Middle frontal gyrus (tissue), 1 donor: ENCODE measurements around the gene UNC13D.

Experiments used
- DNase-seq: peaks from one replicate; pipeline ENCODE4 v3.0.0-alpha.2; 2015; ENCODE audit warnings: low spot score; ENCODE audit errors: extremely low spot score

The UNC13D gene

DNA sequence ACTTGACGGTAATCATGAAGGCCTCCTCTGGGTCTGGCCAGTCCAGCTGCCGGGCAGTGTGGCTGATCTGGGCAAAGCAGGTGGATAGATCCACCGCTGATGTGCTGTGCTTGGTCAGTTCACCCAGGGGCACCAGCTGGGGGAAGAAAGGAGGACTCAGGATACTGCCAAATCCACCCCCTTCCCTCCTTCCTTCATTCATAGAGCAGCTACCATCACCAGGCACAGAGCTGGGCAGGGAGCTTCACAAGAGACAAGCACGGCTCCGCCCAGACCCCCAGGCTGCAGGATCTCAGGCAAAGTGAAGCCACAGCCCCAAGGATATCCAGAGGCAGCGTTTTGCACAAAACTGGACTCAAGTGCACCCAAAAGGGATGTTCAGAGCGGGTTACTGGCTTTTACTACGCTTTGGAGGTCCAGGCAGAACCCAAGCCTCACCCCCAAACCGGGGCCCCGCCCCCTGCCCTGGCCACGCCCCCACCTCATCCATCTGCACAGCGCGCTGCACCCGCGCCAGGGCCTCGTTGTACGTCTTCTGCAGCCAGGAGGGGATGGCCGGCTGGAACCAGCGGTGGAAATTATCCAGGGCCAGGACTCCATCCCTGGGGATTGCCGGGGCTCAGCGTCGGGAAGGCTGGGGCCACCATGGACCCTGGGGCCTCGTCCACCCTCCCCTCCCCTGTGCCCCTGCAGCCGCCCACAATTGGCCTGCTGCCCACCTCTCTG is 9.1 kb downstream of the UNC13D start:
- no peak for DNase-seq

DNA sequence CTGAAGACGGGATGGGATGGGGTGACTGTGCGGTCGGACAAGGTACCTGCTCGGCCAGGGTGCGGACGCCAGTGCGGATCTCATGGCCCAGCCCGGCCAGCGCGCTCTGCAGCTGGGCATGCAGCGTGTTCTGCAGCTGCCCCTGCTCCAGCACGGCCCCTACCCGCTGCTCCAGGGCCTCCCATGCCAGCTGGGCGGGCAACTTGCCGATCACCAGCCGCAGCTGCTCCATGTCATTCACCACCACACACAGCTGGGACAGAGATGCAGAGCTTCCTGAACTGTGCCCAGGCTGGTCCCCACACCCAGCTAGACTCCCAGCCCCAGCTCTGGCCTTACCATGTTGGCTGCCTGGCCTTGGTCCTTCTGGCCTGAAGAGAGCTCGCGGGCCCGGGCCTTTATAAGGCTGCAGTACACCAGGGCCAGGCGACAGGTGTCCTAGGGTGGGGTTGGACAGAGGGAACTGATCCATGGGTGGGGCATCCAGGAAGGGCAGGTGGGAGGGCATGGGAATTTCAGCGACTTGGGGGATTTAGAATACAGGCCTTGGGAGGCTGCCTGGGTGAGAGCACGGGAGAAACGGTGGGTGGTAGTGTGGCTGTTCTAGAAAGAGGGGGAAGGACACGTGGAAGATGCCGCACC is 9.8 kb downstream of the UNC13D start:
- no peak for DNase-seq

DNA sequence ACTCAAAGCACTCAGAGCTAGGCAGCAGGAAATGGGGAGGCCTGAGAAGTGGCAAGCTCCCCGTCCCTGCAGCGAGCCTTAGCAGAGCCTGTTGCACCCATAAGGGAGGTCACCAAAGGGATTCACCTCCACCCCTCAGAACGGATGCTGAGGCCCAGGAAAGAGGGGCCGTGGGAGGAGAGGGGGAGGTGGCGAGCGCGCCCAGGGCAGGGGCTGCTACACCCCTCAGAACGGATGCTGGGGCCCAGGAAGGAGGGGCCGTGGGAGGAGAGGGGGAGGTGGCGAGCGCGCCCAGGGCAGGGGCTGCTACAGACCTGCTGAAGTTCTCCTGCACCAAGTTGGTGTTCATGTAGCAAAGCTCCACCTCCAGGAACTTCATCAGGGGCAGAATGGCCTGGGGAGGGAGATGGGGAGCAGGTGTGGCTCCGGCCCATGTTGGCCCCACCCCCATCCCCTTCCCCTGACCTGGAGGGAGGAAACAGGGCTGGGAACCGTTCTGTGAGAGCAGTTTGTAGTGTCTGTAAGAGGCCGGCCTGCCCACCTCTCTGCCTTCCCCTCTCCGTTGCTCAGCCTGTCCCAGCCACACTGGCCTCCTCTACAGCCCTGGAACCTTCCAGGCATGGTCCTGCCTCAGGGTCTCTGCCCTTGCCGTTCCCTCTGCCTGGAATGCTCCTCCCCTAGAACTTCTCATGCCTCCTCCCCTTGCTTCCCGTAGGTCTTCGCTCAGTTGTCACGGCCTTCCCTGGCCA is 11.4 kb downstream of the UNC13D start:
- no peak for DNase-seq

DNA sequence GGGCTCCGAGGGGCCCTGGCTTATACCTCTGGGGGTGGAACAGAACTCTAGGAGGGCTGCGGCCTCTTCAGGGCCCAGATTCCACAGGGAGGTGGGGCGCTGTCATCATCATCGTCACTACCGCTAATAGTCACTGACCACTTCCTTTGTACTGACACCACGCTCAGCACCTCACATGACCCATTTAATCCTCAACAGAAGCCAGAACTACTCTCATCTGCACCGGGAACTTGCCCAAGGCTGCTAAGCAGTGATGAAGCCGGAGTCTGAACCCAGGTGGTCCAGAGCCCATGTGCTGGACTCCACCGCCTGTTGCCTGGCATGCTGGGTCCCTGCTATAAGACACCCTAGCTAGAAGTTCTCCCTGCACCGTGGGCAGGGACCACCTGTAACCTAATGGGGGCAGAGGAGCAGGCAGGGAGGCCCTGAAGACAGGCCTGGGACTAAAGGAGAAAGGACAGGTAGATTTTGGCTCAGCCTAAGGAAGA is 12.0 kb downstream of the UNC13D start:
- DNase-seq: no peak

DNA sequence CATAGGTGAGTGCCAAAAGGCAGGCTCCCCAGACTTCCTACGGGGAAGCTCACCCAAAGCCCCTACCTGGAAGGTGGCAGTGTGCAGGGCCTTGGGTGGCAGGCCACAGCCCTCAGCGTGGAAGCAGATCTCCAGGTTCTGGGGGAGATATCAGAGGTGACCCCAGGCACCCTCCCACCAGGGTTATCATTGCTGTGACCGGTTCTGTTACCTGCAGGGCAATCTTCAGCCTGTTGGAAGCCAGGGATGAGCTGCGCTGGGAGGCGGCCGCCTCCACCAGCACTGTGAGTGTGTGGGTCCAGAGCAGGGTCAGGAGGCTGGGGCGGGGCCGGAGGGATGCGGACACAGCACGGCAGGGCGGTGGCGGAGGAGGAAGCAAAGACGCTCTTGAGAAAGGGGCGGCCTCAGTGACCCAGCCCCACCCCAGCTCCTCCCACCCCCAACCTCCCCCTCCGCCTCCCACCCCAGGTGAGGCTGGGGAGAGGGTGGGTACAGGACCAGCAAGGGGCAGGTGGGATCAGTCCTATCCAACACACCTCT is 13.1 kb downstream of the UNC13D start:
- DNase-seq: no peak

DNA sequence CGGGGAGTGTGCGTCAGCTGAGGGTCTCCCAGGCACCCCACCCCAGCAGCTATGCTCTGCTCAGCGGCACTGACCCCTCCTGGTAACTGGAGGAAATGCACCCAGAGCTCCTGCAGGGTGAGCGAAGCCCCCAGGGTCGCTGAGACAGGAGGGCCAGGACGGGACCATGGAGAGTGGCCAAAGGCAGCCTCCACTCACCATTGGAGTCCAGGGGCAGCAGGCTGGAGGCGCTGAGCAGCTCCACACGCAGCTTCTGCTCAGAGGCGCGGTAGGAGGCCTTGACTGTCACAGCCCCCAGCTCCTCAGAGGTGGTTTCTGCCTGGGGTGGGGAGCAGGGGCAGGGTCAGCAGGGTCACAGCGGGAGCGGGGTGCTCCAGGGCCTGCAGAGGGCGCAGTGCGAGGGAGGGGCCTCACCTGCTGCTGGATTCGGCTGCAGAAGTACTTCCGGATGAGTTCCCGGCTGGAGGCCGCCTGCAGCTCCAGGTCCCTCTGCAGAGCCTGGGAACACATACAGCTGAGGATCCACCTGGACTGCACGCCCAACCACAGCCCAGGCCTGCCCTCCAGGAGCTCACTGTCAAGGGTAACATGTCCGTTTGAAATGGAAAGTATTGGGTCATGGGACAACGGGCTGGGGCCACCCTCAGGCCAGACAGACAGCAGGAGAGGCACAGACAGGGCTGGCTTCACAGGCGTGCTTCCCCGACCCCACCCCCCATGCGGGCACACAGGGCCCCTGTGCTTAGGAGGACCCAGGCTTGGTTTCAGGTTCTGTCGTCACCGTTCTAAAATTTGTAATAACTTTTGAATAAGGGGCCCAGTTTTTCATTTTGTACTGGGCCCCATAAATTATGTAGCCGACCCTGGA is 13.8 kb downstream of the UNC13D start:
- no peak for DNase-seq

DNA sequence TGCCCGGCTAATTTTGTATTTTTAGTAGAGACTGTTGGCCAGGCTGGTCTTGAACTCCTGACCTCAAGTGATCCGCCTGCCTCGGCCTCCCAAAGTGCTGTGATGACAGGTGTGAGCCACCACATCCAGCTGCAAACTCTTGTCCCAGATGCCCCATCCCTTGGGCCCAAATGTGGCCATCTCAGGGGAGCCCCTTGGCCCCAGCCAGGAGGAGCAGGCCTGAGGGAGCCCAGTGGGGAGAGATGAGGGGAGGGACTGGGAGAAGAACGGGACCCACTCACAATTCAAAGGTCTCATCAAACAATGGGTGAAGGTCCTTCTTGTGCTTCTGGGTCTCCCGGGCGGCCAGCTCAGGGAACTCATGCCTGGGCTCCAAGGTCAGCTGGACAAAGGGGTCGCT is 14.5 kb downstream of the UNC13D start:
- DNase-seq: no peak

DNA sequence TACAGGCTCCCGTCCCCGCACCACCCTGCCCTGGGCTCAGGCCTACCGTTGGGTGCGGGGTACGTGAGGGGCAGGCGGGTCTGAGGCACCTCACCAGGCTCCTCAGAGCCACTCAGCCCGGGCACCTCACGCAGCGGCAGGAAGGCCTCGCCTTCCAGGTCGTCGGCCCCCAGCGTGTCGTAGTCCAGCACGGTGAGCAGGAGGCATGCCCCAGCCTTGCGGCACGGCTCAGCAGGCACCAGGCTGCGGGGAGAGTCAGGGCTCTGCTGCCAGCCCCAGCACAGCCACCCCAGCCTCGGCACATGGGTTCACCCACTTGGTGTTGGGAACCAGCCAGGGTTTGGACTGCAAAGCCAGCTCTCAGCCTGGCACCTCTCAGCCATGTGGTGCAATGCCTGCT is 15.5 kb downstream of the UNC13D start:
- no peak for DNase-seq

DNA sequence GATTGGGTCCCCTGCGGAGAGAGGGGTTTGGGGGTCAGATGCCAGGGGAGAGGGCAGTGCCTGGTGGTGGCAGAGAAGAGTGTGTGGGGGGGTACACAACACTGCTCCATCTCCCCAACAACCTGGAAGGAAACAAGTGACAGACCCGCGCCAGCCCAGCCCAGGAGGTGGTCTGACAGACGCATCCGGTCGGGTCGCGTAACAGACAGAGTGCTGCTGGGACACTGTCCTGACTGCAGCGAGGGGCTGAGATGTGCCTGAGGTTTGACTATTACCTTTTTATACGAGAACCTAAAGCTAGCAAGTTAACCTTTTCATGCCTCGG is 16.2 kb downstream of the UNC13D start:
- DNase-seq: no peak

DNA sequence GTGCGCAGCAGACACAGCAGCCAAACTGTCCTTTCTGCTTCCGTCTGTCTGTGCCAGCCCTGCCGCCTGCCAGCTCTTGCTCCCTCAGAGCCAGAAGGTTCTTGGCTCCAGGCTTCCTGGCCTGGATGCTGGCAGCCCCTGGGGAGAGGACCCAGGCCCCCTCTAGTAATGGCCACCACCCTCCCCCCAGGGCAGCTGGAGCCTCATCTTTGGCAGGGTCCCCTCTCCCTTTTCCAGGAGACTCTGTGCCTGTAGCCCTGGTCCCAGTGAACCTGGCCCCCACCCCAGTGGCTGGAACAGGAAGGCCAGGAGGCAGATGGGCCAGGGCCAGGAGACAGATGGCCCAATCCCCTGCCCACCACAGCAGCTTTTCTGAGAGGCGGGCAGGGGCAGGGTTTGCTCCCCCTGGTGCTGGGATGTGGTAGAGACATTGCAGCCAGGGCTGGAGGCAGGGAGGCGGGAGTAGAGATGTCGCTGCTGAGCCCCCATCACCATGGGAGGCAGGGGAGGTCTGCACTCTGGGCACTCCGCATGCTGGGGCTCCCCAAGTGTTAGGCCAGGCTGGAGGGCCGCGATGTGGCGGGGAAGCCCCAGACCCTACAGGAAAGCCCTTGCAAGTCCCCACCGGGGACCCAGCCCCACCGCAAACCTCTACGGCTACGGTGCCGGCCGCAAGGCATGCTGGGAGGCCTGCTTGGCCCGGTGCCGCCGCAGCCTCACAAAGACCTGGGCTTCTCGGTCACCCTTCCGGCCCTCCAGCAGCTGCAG is 16.7 kb downstream of the UNC13D start:
- no peak for DNase-seq

DNA sequence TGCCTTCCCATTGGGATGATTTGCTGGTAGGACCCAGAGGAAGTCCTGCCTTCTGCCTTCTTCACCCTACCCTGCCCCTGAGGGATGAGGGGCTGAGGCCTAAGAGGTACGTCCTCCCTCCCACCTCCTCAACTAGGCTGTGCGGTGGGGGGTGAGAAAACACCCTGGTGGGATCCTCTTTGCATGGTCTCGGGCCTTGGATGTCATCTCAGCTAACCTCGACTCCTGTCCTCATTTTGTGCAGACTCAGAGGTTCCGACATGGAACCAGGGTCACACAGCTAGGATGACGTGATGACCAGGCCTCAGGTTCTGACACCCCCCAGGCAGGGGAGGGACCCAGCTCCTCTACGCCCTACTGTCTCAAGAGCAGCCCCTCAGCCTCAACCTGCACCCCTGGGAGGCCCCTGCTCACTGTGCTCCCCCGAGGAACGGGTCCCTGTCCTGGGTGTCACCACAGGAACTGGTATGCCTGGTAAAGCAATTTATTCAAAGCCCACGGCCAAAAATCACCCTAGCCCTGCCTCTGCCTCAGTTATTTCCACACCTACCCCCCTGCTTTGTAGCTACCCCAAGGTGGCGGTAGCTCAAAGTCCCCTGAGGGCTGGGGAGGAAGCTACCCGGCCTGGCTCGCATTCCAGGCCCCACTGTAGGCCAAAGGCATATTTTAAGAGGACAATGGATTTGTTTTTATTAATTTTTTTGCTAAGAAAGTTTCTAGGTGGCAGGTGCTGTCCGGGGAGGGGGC is 17.5 kb downstream of the UNC13D start:
- DNase-seq: no peak

DNA sequence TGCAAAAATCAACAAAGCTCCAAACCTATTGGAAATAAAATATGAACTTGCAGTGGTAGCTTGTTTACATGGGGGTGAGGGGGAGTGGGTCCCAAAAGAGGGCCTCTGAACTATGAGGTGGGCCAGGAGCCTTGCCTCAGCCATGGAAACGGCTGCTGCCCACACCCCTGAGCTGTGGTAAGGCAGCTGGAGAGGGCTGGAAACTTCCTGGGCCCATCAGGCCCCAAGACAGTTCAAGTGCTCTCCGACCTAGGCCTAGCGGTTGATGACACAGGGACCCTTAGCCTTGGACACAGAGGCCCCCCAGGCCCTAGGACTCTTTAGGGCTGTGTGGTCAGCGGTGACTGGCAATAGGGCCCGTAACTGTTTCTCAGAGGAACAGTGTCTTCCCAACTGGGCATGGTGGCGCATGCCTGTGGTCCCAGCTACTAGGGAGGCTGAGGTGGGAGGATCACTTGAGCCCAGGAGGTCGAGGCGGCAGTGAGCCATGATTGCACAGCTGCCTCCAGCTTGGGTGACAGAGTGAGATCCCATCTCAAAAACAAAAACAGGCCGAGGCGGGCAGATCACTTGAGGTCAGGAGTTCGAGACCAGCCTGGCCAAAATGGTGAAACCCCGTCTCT is 18.3 kb downstream of the UNC13D start:
- DNase-seq: no peak

DNA sequence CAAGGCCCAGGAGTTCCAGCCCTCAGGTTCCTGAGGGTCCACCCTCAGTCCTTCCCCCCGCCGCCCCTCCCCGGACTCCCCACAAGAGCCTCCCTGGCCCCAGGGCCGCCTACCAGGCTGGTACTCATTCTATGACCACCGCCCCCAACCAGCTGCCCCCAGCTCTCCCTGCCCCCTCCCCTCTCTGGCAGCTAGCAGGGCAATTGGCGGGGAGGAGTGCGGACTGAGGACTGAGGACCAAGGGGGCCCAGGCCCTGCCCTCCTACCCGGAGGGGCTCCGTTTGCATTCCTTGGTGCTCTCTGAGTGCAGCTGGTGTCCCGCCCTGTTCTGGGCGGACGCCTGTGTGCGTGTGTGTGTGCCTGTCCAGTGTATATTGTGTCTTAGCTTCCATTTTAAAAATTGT is 19.1 kb downstream of the UNC13D start:
- no peak for DNase-seq

DNA sequence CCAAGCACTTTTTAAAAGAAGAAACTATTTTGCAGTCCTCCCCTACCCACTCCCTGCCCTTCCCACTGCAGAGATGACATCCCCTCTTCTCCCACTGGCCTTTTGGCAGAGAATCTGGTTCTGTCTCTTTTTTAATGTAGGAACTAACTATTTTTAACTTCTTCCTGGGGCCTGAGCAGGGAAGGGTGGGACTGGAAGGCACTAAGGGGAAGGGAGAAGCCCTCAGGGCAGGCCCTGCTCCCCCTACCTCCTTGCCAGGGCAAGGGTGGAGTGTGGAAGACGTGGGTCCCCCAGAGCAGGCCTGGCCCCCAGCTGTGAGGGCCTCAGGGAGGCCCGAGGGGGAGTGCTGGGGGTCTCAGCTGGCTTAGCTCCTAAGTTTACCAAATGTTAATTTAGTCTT is 19.5 kb downstream of the UNC13D start:
- DNase-seq: no peak

DNA sequence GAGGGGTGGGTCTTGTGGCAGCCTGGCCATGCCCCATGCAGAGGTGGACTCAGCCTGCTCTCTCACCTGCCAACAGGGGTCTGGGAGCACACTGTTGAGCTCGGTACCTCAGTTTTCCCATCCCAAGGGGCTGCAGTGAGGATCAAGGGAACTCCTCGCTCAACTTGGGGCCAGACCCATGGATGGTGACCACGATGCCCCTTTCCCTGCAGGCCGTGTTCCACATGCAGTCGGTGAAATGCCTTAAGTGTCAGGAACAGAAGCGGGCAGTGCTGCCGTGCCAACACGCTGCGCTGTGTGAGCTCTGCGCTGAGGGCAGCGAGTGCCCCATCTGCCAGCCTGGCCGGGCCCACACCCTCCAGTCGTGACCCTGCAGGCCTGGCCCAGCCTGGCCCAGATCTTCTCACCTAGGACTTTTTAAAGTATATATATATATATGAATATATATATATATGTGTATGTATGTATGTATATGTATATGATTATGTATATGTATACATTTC is 20.1 kb downstream of the UNC13D start:
- no peak for DNase-seq

DNA sequence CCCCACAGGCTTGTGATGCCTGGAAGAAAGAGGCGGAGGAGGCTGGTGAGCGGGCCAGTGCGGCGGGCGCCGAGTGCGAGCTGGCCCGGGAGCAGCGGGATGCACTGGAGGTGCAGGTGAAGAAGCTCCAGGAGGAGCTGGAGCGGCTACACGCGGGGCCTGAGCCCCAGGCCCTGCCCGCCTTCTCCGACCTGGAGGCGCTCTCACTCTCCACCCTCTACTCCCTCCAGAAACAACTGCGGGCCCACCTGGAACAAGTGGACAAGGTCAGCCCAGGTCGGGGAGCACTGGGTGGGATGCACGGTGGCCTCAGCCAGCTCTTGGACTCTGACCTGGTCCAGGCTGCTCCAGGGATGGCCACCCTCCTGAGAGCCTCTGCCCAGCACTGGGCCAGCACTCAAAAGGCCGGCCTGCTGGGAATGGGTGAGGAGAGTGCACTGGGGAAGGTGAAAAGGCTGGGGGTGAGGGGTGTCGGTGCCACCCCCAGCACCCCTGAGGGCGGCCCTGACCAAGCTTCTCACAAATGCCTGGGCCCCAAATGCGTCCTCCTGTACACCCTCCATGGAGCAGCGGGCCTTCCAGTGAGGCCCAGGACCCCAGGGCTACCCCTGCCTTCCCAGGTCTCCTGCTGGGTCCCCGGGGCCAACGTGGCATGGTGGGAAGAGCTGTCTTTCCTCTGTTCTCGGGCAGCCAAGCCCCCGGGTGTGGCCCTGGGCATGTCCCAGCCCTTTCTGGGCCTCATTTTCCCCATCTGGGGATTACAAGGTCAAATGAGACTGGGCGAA is 20.8 kb downstream of the UNC13D start:
- DNase-seq: no peak

DNA sequence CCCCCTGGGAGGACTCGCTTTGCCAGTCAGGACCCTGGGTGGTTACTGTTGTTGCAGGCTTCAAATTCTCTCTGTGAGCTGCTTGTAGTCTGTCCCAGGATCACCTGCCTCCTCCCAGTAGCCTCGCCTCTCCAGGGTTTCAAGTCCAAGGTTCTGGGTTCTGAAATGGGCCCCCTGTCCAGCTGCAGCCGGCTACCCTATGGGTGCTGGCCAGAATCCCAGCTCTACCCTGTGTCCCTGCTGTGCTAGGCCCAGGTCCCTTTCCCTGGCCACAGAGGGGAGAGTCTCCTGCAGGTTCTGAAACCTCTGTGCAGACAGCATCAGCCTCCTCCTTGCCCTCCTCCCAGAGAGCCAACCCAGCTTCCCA is 21.4 kb downstream of the UNC13D start:
- DNase-seq: no peak

DNA sequence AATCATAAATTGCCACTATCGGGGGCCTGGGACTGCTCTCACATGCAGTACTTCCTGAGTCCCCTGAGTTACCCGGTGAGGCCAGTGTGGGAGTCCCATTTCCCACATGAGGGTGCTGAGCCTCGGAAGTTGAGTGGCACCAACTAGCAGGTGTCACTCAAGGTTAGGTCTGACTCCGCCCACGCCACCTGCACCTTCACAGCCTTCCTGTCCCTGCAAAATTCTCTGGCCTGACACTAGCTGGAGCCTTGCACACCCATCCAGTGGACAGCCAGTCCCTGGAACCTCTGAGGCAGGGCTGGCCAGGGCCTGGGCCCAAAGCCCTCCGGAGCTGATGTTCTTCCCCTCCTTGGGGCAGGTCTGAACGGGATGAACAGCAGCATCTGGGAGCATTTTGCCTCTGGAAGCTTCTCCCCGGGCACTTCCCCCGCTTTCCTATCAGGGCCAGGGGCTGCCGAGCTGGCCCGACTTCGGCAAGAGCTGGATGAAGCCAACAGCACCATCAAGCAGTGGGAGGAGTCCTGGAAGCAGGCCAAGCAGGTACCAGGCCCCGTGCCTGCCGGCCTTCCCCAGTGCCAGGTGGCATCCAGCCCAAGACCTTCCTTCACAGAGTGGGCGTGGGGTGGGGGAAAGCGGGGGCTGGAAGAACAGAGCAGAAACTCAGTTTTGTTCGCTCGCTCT is 21.9 kb downstream of the UNC13D start:
- no peak for DNase-seq
